Stomach smooth muscle (tissue), 2 donors: Measurements from ENCODE around the gene SLMAP.

Source experiments
- H3K27ac ChIP-seq: one replicate; pipeline ENCODE4 v1.7.0; 2013; ENCODE audit warnings: mild to moderate bottlenecking, low read length, inconsistent platforms
- H3K27me3 ChIP-seq, 2 donors: one replicate each; pipeline ENCODE4 v1.7.0; 2013; ENCODE audit warnings: low read length in 2 of 2; ENCODE audit not compliant: insufficient read depth in 2 of 2, control insufficient read depth in 1 of 2
- H3K36me3 ChIP-seq, 2 donors: one replicate each; pipeline ENCODE4 v1.7.0; 2013; ENCODE audit warnings: low read length in 2 of 2; ENCODE audit not compliant: control insufficient read depth in 2 of 2, insufficient read depth in 2 of 2
- H3K4me1 ChIP-seq: one replicate; pipeline ENCODE4 v1.7.0; 2013; ENCODE audit warnings: low read length; ENCODE audit not compliant: control insufficient read depth, insufficient read depth
- H3K4me3 ChIP-seq, 2 donors: one replicate each; pipeline ENCODE4 v1.7.0; 2013; ENCODE audit warnings: low read length in 2 of 2
- H3K9ac ChIP-seq, 2 donors: one replicate each; pipeline ENCODE4 v1.7.0; 2013; ENCODE audit warnings: low read length in 2 of 2, mild to moderate bottlenecking in 1 of 2
- H3K9me3 ChIP-seq, 2 donors: one replicate each; pipeline ENCODE4 v1.7.0; 2013; ENCODE audit warnings: low read length in 2 of 2; ENCODE audit not compliant: control insufficient read depth in 2 of 2
- donor health status: healthy.
- donor health status: Pancreatic carcinoma.

The SLMAP gene

GRCh38 chr3:57749542-57749941 lies 6.6 kb upstream of the SLMAP start:
- H3K9ac ChIP-seq: no peak overlapping the region
- H3K27me3 ChIP-seq: no peaks in the 10 kb centered on the region
- no peak overlapping the region for H3K4me3 ChIP-seq
- H3K4me1 ChIP-seq: no peaks in the 10 kb centered on the region
- no peak overlapping the region for H3K27ac ChIP-seq
- no peaks in the 10 kb centered on the region for H3K9me3 ChIP-seq
- no peaks in the 10 kb centered on the region for H3K36me3 ChIP-seq

GRCh38 chr3:57752307-57752706 lies 3.8 kb upstream of the SLMAP start:
- H3K4me3 ChIP-seq: no peak overlapping the region
- H3K9ac ChIP-seq: no peak overlapping the region
- H3K4me1 ChIP-seq: peaks cover 3% of the 10 kb centered on the region
- no peak overlapping the region for H3K27ac ChIP-seq
- H3K27me3 ChIP-seq: no peaks in the 10 kb centered on the region
- no peaks in the 10 kb centered on the region for H3K36me3 ChIP-seq
- H3K9me3 ChIP-seq: no peaks in the 10 kb centered on the region

GRCh38 chr3:57753016-57753415 lies 3.1 kb upstream of the SLMAP start:
- Histone ChIP-seq H3K27ac (no peak overlapping the region), H3K9me3 (no peaks in the 10 kb centered on the region), H3K4me3 (no peak overlapping the region), H3K4me1 (peaks cover 8% of the 10 kb centered on the region), H3K27me3 (no peaks in the 10 kb centered on the region), H3K36me3 (no peaks in the 10 kb centered on the region), H3K9ac (no peak overlapping the region)

- H3K4me1 ChIP-seq: peaks cover 8% of the 10 kb centered on the region
- no peaks in the 10 kb centered on the region for H3K36me3 ChIP-seq
- H3K9me3 ChIP-seq: no peaks in the 10 kb centered on the region
- peak overlapping the region; percentile 82 to 84 for H3K9ac ChIP-seq
- no peaks in the 10 kb centered on the region for H3K27me3 ChIP-seq
- peak overlapping the region; percentile 85 for H3K4me3 ChIP-seq
- H3K27ac ChIP-seq: no peak overlapping the region
Measured at GRCh38 chr3:57755368-57755675, 787 bp upstream of the SLMAP start.

GRCh38 chr3:57756528-57757401 lies 656 bp downstream of the SLMAP start:
- no peaks in the 10 kb centered on the region for H3K36me3 ChIP-seq
- no peaks in the 10 kb centered on the region for H3K27me3 ChIP-seq
- no peaks in the 10 kb centered on the region for H3K9me3 ChIP-seq
- H3K4me1 ChIP-seq: peaks cover 8% of the 10 kb centered on the region
- peak overlapping the region; percentile 85 for H3K4me3 ChIP-seq
- H3K9ac ChIP-seq: peak overlapping the region; percentile 82 to 84
- H3K27ac ChIP-seq: peak overlapping the region; percentile 80

- Histone ChIP-seq H3K9me3 (no peaks in the 10 kb centered on the region), H3K27ac (no peak overlapping the region), H3K9ac (peak overlapping the region; percentile 82 to 84), H3K4me3 (peak overlapping the region; percentile 85), H3K36me3 (no peaks in the 10 kb centered on the region), H3K4me1 (peaks cover 8% of the 10 kb centered on the region), H3K27me3 (no peaks in the 10 kb centered on the region)
Measured at GRCh38 chr3:57757642-57758297, 1.7 kb downstream of the SLMAP start.

- Histone ChIP-seq H3K27ac (no peak overlapping the region), H3K9me3 (no peaks in the 10 kb centered on the region), H3K36me3 (peaks cover 0 to 2% of the 10 kb centered on the region in 2 donors), H3K27me3 (no peaks in the 10 kb centered on the region), H3K9ac (peak overlapping the region in 1 of 2 donors; percentile 14), H3K4me3 (peak overlapping the region; percentile 85), H3K4me1 (peaks cover 8% of the 10 kb centered on the region)
Measured at GRCh38 chr3:57758686-57759085, 2.6 kb downstream of the SLMAP start.

- Histone ChIP-seq H3K4me1 (no peaks in the 10 kb centered on the region), H3K27ac (no peak overlapping the region), H3K9me3 (no peaks in the 10 kb centered on the region), H3K27me3 (no peaks in the 10 kb centered on the region), H3K36me3 (peaks cover 0 to 2% of the 10 kb centered on the region in 2 donors), H3K4me3 (no peak overlapping the region), H3K9ac (no peak overlapping the region)
Measured at GRCh38 chr3:57764794-57765193, 8.7 kb downstream of the SLMAP start.

- Histone ChIP-seq H3K9ac (no peak overlapping the region), H3K27ac (no peak overlapping the region), H3K27me3 (no peaks in the 10 kb centered on the region), H3K4me1 (no peaks in the 10 kb centered on the region), H3K9me3 (no peaks in the 10 kb centered on the region), H3K4me3 (no peak overlapping the region), H3K36me3 (no peaks in the 10 kb centered on the region)
Measured at GRCh38 chr3:57768595-57768994, 12.5 kb downstream of the SLMAP start.

- Histone ChIP-seq H3K9me3 (no peaks in the 10 kb centered on the region), H3K36me3 (no peaks in the 10 kb centered on the region), H3K27ac (no peak overlapping the region), H3K4me3 (no peak overlapping the region), H3K9ac (no peak overlapping the region), H3K4me1 (no peaks in the 10 kb centered on the region), H3K27me3 (no peaks in the 10 kb centered on the region)
Measured at GRCh38 chr3:57770009-57770827, 14.1 kb downstream of the SLMAP start.
